Activated CD4-positive, alpha-beta T cell treated with anti-CD3 and anti-CD28 coated beads for 48 hours (primary cell): ENCODE results near the gene NDUFA13.

Source experiments
- DNase-seq: peaks from one replicate; pipeline ENCODE4 v3.0.0-alpha.2; 2020

NDUFA13 gene

GRCh38 chr19:19489804-19490204, 26.2 kb upstream of the NDUFA13 start:
- DNase-seq, result no peak

- peak; percentile 88 for DNase-seq
These were observed 25.6 kb upstream of the NDUFA13 start for GRCh38 chr19:19490214-19490968.

GRCh38 chr19:19491321-19492025, 24.6 kb upstream of the NDUFA13 start:
- no peak for DNase-seq

GRCh38 chr19:19492026-19492610, 23.9 kb upstream of the NDUFA13 start:
- no peak for DNase-seq

- DNase-seq, result no peak
These were observed 22.0 kb upstream of the NDUFA13 start for GRCh38 chr19:19493841-19494546.

- no peak for DNase-seq
These were observed 20.1 kb upstream of the NDUFA13 start for GRCh38 chr19:19495614-19496603.

- DNase-seq, result no peak
These were observed 17.6 kb upstream of the NDUFA13 start for GRCh38 chr19:19498255-19498991.

- DNase-seq, result no peak
These were observed 16.6 kb upstream of the NDUFA13 start for GRCh38 chr19:19499272-19499995.

- DNase-seq, result no peak
These were observed 14.9 kb upstream of the NDUFA13 start for GRCh38 chr19:19500975-19501644.

DNA sequence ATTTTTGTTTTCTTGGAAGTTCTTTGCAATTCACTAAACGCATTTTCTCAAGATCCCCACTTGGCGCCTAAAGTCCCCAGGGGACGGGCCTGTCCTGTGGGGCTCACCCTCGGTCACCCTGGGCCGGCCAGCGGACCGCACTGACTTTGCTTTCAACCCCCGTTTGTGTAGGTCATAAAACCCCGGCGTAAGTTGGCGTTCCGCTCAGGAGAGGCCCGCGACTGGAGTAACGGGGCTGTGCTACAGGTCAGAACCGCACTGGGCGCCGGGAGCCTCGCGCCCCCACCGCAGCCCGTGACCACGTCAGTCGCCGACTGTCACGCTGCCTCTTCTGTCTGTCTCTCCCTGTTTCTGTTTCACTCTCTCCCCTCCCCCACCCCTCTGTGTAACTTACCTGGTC, 14.2 kb upstream of the NDUFA13 start:
- DNase-seq, result no peak

GRCh38 chr19:19502281-19502680, 13.7 kb upstream of the NDUFA13 start:
- DNase-seq, result no peak

GRCh38 chr19:19502808-19503602, 13.0 kb upstream of the NDUFA13 start:
- no peak for DNase-seq

DNA sequence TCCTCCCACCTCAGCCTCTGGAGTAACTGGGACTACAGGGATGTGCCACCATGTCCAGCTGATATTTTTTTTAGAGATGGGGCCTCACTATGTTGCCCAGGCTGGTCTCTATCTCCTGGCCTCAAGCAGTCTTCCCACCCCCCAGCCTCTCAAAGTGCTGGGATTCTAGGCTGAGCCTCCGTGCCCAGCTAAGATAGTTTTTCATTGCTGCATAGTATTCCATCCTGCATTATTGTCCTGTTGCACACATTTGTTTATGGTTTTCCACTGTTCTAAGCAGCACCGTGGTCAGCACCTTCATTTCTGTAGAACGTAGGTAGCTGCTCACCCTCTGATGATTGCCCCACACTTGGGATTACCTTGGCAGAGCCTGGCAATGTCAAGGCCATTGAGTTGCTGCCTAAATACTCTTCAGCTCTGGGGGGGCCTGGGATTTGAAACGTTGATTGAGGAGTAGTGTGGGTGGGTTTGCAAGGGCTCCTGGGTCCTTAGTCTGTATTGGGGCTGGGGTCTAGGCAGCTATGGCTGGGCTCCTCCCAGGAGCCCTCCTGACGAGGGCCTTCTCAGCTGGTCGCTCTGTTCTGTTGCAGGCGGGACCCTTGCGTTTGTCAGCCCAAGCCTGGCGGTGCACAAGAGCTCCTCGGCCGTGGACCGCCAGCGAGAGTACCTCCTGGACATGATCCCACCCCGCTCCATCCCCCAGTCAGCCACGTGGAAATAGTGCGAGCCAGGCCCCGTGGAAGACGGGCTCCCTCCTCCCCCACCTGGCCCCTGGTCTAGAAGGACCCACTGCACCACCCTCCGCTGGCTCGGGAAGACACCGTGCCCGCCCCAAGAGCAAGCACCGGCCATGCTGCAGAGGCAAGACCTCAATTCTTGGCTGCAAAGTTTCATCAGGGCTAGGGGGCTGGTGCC, 11.0 kb upstream of the NDUFA13 start:
- no peak for DNase-seq

- no peak for DNase-seq
These were observed 10.2 kb upstream of the NDUFA13 start for GRCh38 chr19:19505669-19506326.

DNA sequence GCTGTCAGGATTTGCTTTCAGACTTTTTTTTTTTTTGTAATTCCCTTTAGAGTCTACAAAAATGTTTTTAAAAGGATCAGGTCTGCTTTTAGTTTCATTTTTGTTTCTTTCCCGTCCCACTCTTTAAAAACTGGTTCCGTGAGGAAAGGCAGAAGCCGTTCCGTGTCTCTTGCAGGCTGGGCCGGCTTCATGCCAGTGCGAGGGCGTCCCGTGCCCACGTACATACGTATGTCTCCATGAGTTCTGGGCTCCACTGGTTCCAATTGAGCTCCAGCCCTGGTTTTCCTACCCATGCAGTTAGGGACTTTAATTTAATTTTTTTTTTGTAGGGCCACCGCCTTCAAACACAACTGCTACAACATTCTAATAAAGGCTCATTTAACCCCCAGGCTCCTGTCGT, 9.4 kb upstream of the NDUFA13 start:
- DNase-seq, result no peak

- DNase-seq, result no peak
These were observed 8.7 kb upstream of the NDUFA13 start for GRCh38 chr19:19507354-19507753.

DNA sequence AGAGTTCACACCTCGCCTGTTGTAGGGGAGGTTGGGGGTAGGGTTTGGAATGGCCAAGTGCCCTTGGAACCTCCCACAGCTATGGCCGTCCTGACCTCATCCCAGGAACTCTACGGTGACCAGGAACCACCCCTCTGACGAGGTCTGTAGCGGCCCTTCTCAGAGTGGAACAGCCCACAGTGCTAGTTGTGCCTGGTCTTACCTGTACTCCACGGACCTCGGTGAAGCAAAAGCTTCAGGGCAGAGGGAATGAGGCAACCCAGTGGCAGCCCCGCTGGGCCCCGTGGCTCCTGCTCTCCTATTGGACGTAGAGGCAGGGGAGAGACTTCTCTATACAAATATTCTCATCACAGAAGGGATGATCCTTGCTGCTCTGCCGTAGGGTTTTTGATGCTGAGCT, 7.8 kb upstream of the NDUFA13 start:
- DNase-seq, result no peak

DNA sequence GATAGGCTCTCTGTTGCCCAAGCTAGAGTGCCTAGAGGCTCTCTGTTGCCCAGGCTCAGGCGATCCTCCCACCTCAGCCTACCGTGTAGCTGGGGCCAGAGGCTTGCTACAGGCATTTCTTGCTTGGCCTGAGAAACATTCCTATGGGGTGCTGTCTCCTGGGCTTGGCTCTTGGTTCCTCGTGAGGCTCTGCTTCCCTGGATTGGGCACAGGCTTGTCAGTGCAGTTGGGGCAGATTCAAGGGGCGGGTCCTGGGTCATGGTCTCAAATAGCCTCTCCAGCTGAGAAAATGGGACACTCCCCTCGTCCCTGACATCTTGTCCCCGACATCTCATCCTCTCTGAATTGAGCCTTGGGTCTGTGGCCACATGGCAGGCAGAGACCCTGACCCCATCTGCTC, 5.6 kb upstream of the NDUFA13 start:
- no peak for DNase-seq
